ENCODE data around the gene TMPRSS2. TPM values are rescaled to one million over a fixed set of nuclear protein-coding genes. Genes with fewer than 3 reads are reported as not detected.

The TMPRSS2 gene
- total and polyA plus RNA-seq, 9 of the 15 experiments (the other 6 are each of a cell fraction or from before 2014, with no cell fraction given): 0.20 TPM; not detected in 8

- TF ChIP-seq NKRF (IDR thresholded peaks at IDR 0.05; ENCODE audit: borderline replicate concordance) (no peak), CREB3L1 (IDR thresholded peaks at IDR 0.05; ENCODE audit: borderline replicate concordance, low read depth) (no peak), ZNF589 (CRISPR knock-in tag; IDR thresholded peaks at IDR 0.05; ENCODE audit: low read depth) (no peak), TEAD1 (CRISPR knock-in tag; IDR thresholded peaks at IDR 0.05) (no peak), FOSL1 (tag; conservative IDR thresholded peaks at IDR 0.05) (no peak), KDM4B (IDR thresholded peaks at IDR 0.05; ENCODE audit: borderline replicate concordance in 2 of 2, low read depth in 1 of 2) (no peak), ARID3B (CRISPR knock-in tag; IDR thresholded peaks at IDR 0.05; ENCODE audit: borderline replicate concordance) (no peak)
These were observed 88.8 kb downstream of the TMPRSS2 start (continued) for GRCh38 chr21:41418956-41419680.
